Body of pancreas (tissue), 4 donors: ENCODE data around the gene LMO1.

Experiments used
- CTCF ChIP-seq, 7 experiments: fragments of 450-650 bp in 4 of 7; fragments of 200-600 bp in 3 of 7; sonication (generic) in 3 of 7; IDR thresholded peaks; one replicate each; pipeline ENCODE4 v1.5.1; 2016 to 2019; ENCODE audit warnings: antibody characterized with exemption in 7 of 7
- POLR2A ChIP-seq, 3 donors: fragments of 450-650 bp; IDR thresholded peaks; one replicate each; pipeline ENCODE4 v1.6.1; 2016; ENCODE audit warnings: antibody characterized with exemption in 3 of 3, mild to moderate bottlenecking in 2 of 3

GRCh38 chr11:8250981-8251615 is 12.6 kb downstream of the LMO1 start:
- TF ChIP-seq CTCF (IDR thresholded peaks at IDR 0.05) (no peak), POLR2A (IDR thresholded peaks at IDR 0.05) (no peak)
